ENCODE data around the gene PRX. TPM values are rescaled to one million over a fixed set of nuclear protein-coding genes. Genes with fewer than 3 reads are reported as not detected.

The PRX gene
- total RNA-seq, 1 experiment from 2014 or later, result 1.6 TPM

DNA sequence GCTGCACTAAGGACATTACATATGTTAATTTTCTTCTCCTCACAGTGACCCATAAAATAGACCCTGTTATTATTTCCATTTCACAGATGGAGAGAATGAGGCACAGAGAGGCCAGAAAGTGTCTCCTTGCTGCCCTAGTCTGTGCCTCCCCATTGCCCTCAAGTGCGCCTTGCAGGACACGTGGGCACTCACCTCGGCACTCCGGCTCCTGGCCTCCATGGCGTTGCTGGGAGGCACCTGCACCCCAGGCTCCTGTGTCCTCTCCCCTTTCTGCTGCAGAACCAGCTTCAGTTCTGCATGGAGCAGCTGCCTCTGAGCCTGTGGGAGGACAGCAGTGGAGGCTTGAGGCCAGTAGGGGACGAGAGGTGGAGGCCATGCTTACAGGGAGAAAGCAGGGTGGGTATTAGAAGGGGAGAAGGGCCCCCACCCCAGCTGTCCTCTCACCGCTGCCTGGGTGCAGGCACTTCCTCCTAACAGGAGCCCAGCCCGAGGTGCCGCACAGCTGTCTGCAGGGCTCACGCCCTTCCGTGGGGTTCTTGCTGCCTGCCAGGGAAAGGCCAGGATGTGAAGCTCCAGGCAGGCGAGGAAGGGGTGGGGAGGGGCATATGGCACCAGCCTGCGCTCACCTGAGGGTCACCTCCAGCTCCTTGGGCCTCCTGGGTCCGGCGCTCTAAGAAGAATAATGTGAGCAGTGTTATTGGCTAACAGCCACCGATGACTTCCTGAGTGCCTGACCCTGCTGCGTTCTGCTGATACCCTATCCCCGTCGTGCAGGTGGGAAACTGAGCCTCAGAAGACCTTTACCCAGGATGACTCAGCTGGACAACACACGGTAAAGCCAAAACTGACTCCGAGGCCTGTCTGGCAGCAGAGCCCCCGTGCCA lies 5.2 kb downstream of the PRX start:
- Mint-ChIP-seq H3K27me3 (ENCODE audit: unreplicated experiment) (no peaks in the 10 kb centered on the region), H3K36me3 (ENCODE audit: insufficient read depth, unreplicated experiment) (no peaks in the 10 kb centered on the region), H3K9me3 (ENCODE audit: low read depth, unreplicated experiment) (no peaks in the 10 kb centered on the region), H3K4me1 (ENCODE audit: low read depth, unreplicated experiment) (peaks cover 16% of the 10 kb centered on the region), H3K4me3 (ENCODE audit: low read depth, unreplicated experiment) (no peak overlapping the region), H3K27ac (ENCODE audit: unreplicated experiment) (no peak overlapping the region)
- TF ChIP-seq, protein P1, sequence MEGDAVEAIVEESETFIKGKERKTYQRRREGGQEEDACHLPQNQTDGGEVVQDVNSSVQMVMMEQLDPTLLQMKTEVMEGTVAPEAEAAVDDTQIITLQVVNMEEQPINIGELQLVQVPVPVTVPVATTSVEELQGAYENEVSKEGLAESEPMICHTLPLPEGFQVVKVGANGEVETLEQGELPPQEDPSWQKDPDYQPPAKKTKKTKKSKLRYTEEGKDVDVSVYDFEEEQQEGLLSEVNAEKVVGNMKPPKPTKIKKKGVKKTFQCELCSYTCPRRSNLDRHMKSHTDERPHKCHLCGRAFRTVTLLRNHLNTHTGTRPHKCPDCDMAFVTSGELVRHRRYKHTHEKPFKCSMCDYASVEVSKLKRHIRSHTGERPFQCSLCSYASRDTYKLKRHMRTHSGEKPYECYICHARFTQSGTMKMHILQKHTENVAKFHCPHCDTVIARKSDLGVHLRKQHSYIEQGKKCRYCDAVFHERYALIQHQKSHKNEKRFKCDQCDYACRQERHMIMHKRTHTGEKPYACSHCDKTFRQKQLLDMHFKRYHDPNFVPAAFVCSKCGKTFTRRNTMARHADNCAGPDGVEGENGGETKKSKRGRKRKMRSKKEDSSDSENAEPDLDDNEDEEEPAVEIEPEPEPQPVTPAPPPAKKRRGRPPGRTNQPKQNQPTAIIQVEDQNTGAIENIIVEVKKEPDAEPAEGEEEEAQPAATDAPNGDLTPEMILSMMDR (IDR thresholded peaks at IDR 0.05; ENCODE audit: unreplicated experiment), result no peak
- no TSS peak for BruUV-seq (replicated peaks)
- intact Hi-C loops (cut with micrococcal nuclease; ENCODE audit: unreplicated experiment), result no loop called here
- no peak for DNase-seq
- CTCF ChIA-PET, result interaction anchor here (1.6 kb wide), 1 partner anchor 13 kb away, joined by 6 read pairs; no protein-coding TSS in a partner anchor

DNA sequence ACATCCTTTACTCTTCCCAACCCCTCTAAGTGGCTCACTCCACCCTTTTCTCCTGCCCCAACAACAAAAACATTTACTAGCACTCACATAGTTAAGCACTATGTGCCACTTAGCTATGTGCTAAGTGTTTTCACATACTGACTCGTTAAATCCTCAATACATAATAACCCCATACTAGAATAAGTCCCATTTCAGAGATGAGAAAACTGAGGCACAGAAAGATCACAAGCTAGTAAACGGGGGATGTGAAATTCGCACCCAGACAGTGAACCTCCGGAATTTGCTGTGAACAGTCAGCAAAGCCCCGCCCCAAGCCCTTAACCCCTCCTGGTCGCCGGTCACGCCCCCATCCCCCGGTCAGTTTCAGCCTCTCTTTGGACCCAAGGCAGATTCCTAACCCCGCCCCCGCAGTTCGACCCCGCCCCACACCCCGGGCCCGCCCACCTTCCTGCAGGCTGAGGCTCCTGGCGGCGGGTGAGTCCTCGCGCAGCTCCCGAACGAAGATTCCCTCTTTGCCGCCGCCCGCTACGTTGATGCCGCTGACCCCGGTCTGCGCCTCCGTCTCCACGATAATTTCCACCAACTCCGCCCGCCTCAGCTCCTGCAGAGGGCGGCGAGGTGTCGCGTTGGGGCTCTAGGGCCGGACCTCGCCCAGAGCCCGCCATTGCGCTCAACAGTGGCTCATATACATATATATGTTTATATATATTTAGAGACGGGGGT lies 9.8 kb downstream of the PRX start:
- no peaks in the 10 kb centered on the region for H3K36me3 Mint-ChIP-seq (ENCODE audit: insufficient read depth, unreplicated experiment)
- DNase-seq, result peak; percentile 98
- intact Hi-C loops (cut with micrococcal nuclease; ENCODE audit: unreplicated experiment), result no loop called here
- no TSS peak for BruUV-seq (replicated peaks)
- CTCF ChIA-PET, result interaction anchor here (0.6 to 1.2 kb wide), 4 partner anchors 14 to 146 kb away, joined by 3 to 4 read pairs (median 4); no protein-coding TSS in a partner anchor
- H3K27ac Mint-ChIP-seq (ENCODE audit: unreplicated experiment), result peak overlapping the region; percentile 16
- peak overlapping the region; percentile 77 for H3K4me3 Mint-ChIP-seq (ENCODE audit: low read depth, unreplicated experiment)
- TF ChIP-seq, protein P1 (IDR thresholded peaks at IDR 0.05; ENCODE audit: unreplicated experiment), result no peak
- no peaks in the 10 kb centered on the region for H3K9me3 Mint-ChIP-seq (ENCODE audit: low read depth, unreplicated experiment)
- H3K27me3 Mint-ChIP-seq (ENCODE audit: unreplicated experiment), result peaks cover 15% of the 10 kb centered on the region
- H3K4me1 Mint-ChIP-seq (ENCODE audit: low read depth, unreplicated experiment), result peaks cover 16% of the 10 kb centered on the region

DNA sequence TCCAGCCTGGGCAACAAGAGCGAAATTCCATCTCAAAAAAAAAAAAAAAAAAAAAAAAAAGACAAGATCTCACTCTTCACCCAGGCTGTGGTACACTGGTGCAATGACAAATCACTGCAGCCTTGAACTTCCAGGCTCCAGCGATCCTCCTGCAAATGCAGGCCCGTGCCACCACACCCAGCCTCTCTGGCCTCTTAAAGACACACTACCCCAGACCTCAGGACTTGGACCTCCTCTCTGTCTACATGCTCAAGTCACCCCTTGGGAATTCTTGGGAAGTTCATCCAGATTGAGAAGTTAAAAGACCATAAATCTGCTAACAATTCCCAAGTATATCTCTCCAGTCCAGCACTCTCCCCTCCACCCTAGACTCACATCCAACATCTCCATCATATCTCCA lies 12.6 kb downstream of the PRX start:
- Mint-ChIP-seq H3K9me3 (ENCODE audit: low read depth, unreplicated experiment) (no peaks in the 10 kb centered on the region), H3K27me3 (ENCODE audit: unreplicated experiment) (peaks cover 15% of the 10 kb centered on the region), H3K4me3 (ENCODE audit: low read depth, unreplicated experiment) (no peak overlapping the region), H3K27ac (ENCODE audit: unreplicated experiment) (no peak overlapping the region), H3K36me3 (ENCODE audit: insufficient read depth, unreplicated experiment) (no peaks in the 10 kb centered on the region), H3K4me1 (ENCODE audit: low read depth, unreplicated experiment) (peaks cover 16% of the 10 kb centered on the region)
- TF ChIP-seq, protein P1 (IDR thresholded peaks at IDR 0.05; ENCODE audit: unreplicated experiment), result no peak
- intact Hi-C loops (cut with micrococcal nuclease; ENCODE audit: unreplicated experiment), result no loop called here
- CTCF ChIA-PET, result interaction anchor here (0.6 kb wide), 1 partner anchor 49 kb away, joined by 8 read pairs; no protein-coding TSS in a partner anchor
- no peak for DNase-seq
- no TSS peak for BruUV-seq (replicated peaks)

DNA sequence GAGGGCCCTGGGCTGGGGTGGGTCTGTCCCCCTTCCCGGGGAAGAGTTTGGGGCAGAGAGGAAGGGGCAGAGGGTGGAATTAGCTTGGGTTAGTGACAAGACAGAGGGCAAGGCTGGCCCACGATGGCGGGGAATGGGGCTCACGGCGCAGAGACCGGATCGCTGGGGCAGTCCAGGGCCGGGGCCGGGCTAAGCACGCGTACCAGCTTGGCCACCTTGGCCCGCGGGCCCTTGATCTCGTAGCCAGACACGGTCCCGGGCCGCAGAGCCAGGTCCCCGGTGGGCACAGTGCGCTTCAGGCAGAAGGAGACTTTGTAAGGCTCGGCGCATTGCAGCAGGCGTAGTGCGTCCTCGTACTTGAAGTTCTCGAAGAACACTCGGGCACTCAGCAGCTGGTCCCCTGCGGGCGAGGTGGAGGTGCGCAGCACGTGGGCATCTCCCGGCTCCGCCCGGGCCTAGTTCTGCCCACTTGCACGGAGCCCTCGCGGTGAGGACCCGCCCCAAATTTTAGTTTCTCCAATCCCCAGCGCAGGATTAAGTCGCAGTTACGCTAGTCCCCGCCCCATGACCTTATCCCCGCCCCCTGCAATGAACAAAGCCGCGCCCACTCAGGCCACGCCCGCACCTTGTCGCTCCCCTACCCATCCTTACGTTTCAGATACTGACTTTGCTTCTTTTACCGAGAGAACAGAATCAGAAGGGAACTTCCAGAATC lies 14.6 kb downstream of the PRX start:
- no peak overlapping the region for H3K27ac Mint-ChIP-seq (ENCODE audit: unreplicated experiment)
- peaks cover 3% of the 10 kb centered on the region for H3K36me3 Mint-ChIP-seq (ENCODE audit: insufficient read depth, unreplicated experiment)
- no TSS peak for BruUV-seq (replicated peaks)
- peaks cover 19% of the 10 kb centered on the region for H3K4me1 Mint-ChIP-seq (ENCODE audit: low read depth, unreplicated experiment)
- intact Hi-C loops (cut with micrococcal nuclease; ENCODE audit: unreplicated experiment), result no loop called here
- CTCF ChIA-PET, result no interaction called here
- DNase-seq, result no peak
- no peak overlapping the region for H3K4me3 Mint-ChIP-seq (ENCODE audit: low read depth, unreplicated experiment)
- H3K27me3 Mint-ChIP-seq (ENCODE audit: unreplicated experiment), result peaks cover 15% of the 10 kb centered on the region
- H3K9me3 Mint-ChIP-seq (ENCODE audit: low read depth, unreplicated experiment), result no peaks in the 10 kb centered on the region
- TF ChIP-seq, protein P1 (IDR thresholded peaks at IDR 0.05; ENCODE audit: unreplicated experiment), result no peak

Data from Calu3 (cell line).